HEK293T (cell line): ENCODE results near the gene MGRN1.

Source experiments
- ELF4 ChIP-seq: fragments of 450-650 bp; IDR thresholded peaks from 2 replicates; pipeline ENCODE4 v1.6.1; 2017; ENCODE audit warnings: antibody characterized with exemption
- FOXK2 ChIP-seq: fragments of 450-650 bp; IDR thresholded peaks from 2 replicates; pipeline ENCODE4 v1.6.1; 2016; ENCODE audit warnings: mild to moderate bottlenecking
- FOXM1 ChIP-seq: fragments of 450-650 bp; IDR thresholded peaks from 2 replicates; pipeline ENCODE4 v1.6.1; 2017; ENCODE audit warnings: mild to moderate bottlenecking, borderline replicate concordance
- NFRKB ChIP-seq: fragments of 450-650 bp; IDR thresholded peaks from 2 replicates; pipeline ENCODE4 v1.6.1; 2016; ENCODE audit warnings: mild to moderate bottlenecking, moderate library complexity
- SUZ12 ChIP-seq: fragments of 450-650 bp; IDR thresholded peaks from 2 replicates; pipeline ENCODE4 v1.6.1; 2016; ENCODE audit warnings: mild to moderate bottlenecking
- ZNF384 ChIP-seq: fragments of 450-650 bp; IDR thresholded peaks from 2 replicates; pipeline ENCODE4 v1.6.1; 2016
- TF ChIP-seq, protein P1 (sequence below): fragments of 450-650 bp; IDR thresholded peaks from 2 replicates; pipeline ENCODE4 v1.6.1; 2016

DNA sequence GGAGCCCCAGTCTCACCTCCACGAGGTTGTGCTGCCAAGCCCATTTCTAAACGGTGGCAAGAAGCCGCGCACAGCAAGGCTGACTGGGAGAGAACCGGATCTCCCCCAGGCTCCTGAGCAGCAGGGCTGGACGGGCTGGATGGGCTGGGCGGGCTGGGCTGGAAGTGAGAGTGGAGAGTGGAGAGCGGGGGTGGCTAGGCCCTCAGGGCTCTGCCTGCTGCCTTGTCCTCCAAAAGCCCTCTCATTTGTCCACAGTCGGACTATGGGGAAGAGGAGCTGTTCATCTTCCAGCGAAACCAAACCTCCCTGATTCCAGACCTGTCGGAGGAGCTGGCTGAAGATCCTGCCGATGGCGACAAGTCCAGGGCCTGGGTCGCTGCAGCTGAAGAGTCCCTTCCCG lies 112.9 kb downstream of the MGRN1 start:
- TF ChIP-seq FOXM1 (no peak), SUZ12 (no peak), FOXK2 (no peak), ELF4 (no peak), NFRKB (no peak), ZNF384 (no peak)
- TF ChIP-seq, protein P1, sequence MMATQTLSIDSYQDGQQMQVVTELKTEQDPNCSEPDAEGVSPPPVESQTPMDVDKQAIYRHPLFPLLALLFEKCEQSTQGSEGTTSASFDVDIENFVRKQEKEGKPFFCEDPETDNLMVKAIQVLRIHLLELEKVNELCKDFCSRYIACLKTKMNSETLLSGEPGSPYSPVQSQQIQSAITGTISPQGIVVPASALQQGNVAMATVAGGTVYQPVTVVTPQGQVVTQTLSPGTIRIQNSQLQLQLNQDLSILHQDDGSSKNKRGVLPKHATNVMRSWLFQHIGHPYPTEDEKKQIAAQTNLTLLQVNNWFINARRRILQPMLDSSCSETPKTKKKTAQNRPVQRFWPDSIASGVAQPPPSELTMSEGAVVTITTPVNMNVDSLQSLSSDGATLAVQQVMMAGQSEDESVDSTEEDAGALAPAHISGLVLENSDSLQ = no peak
